HG03196 (cell line): ENCODE data around the gene VCAN.
"Not testable (repeated sequence)": the region's sequence is repeated elsewhere in the genome, so short reads cannot be mapped to it uniquely, and the experiment has no call there.

Experiments used
- ATAC-seq: cut with Tn5 transposase; IDR thresholded peaks from one replicate; pipeline ENCODE4 v1.9.1; 2021; ENCODE audit not compliant: unreplicated experiment

Gene VCAN

DNA sequence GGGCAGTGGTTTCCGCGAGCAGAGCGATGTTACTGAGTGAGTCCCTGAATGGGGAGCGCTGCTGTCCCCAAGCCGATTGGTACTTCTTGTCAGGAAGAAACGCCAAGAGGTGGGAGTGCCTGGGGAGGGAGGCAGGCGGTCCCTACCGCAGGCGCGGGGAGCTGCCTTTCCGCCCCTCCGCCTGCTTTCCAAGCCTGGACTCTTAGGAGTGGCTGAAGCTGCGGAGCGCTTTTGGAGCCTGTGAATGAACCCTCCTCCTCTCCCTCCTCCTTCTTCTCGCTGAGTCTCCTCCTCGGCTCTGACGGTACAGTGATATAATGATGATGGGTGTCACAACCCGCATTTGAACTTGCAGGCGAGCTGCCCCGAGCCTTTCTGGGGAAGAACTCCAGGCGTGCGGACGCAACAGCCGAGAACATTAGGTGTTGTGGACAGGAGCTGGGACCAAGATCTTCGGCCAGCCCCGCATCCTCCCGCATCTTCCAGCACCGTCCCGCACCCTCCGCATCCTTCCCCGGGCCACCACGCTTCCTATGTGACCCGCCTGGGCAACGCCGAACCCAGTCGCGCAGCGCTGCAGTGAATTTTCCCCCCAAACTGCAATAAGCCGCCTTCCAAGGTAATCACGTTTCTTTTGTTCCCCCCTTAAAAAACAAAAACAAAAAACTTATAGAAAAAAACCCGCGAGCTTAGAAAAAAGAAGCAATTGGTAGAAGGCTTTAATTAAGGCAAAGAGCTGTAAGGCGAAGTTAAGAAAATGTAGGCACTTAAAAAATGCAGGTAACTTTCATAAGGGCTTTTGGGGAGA lies at the start of gene VCAN:
TSS of gene VCAN (plus strand) at position 340 of the 808 bp plus-strand sequence. CDS start 11,775 bp downstream, outside the sequence.
- ATAC-seq = no peak

DNA sequence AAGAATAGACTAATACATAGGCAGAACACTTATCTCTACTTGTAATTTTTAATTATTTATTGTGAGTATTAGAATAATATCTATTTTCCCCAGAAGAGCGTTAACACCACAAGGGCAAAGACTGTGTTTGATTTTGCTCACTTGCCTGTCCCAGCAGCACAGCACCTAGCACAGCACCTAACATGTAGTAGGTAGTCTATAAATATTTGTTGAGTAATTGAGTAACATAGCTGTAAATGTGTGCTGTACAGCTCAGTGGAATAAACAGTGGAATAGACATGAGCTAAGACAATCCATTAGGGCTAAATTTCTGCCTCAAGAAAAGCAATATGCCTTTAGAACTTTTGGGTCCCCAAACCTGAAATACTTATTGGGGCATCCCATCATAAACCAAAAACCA lies 49.3 kb upstream of the VCAN start:
- ATAC-seq = no peak

DNA sequence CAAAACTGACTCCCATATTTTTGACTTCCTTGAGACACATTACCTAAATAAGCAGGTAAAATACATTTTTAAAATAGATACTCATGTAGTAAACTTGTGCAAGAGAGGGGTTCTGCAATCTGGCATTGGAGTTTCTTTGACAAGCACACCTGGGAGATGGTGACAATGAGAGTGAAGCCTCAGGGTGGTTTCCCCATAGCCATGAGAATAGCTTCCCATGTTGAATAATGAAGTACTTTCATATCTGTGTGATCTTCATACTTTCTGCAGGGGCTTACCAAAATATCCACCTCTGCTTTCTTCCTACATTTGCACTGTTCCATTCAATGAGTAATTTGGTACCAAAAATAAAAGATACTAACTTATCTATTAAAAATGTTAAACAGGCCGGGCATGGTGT lies 44.7 kb upstream of the VCAN start:
- no peak for ATAC-seq

DNA sequence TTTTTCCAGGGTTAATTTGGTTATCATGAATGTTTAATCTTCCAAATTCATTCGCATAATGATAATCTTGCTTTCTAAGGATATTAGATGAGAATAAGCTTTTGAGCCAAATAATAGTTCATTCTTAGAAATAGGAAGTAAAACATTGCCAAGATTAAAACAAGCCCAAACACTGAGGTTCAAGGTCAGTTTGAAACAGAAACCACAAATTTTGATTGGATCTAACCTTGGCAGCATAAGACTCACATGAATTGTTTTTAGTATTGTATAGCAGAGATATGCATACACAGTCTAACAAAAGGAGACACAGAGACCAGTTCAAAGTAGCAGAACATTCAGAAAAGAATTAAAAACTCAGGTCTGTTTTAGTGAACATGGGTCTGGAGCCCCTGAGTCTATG lies 43.4 kb upstream of the VCAN start:
- ATAC-seq = no peak

DNA sequence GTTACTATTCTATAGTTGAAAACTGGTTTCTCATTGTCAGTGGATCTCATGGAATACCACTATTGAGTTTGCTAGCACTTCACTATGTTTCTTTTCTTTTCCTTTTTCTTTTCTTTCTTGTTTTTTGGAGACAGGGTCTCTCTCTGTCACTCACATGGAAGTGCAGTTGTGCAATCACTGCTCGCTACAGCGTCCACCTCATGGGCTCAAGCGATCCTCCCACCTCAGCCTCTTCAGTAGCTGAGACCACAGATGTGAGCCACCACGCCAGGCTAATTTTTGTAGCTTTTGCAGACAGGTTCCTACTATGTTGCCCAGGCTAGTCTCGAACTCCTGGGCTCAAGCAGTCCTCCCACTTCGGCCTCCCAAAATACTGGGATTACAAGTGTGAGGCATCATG lies 42.7 kb upstream of the VCAN start:
- ATAC-seq = no peak

DNA sequence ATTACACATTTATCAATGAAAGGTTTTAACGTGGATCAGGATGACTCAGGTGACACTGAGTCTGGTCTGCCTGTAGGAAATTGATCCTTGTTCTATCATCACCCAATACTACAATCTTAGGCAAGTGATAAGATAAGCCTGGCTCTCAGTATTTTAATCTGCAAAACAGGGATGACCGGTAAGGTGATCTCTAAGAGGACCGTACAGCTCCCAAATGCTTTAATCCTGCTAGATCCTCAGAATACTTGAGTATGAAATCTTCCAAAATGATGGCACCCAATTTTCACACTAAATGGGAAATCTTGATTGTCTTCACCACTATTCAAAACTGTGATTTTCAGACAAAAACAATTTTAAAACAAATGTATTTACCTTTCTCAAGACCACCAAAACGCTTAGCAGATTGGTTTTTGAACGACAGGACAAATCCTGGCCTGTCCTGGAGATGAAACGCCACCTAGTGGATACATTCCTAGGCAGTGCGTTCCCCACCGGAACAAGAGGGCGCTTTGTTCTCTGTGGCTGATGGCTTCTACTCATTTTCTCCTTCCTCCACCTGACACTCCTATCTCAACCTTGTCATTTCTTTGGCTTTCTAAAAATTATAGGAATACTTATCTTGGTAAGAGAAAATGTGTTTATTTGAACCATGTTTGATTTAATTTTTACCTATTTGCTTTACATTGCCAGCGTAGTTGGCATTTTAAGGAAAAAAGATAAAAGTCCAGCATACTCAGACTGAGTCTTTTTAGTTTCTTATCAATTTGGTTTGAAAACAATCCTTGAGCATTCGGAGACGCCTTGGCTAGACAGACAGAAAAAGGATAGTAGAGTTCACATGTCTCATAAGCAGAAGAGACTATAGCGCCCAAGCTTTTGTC lies 41.2 kb upstream of the VCAN start:
- ATAC-seq = peak; percentile 70

DNA sequence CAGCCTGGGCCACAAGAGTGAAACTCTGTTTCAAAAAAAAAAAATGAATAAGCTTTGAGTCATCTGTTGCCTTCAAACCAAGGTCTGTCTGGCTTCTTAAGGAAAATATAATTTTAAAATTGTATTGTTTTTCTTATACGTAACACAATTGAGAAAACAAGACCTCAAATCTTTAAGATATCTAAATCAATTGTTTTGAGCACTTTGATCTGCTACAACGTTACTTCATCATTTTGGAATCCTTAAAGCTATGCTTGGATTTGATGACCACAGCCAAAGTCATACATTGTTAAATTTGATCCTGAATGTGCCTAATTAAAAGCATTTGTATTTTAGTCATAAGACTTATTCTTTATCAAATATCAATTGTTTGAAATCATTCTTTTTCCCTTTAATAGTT lies 37.7 kb upstream of the VCAN start:
- no peak for ATAC-seq

DNA sequence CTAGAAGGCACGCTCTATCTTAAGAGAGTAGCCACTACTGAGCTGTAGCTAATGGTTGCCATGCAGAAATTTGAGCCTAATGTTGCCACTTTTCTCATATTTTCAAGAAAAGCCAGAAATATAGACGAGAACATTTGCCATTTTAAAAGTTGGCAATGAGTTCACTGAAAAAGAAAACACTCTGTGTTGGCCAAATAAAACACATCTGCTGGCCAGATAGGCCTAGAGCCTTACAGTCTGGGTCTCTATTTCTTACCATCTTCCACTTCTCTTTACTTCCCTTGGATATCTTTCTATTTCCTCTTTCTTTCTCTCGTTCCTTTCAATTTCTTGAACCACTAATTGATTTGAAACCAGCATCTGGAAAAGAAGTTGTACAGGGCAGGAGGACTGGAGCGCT lies 36.6 kb upstream of the VCAN start:
- no peak for ATAC-seq

DNA sequence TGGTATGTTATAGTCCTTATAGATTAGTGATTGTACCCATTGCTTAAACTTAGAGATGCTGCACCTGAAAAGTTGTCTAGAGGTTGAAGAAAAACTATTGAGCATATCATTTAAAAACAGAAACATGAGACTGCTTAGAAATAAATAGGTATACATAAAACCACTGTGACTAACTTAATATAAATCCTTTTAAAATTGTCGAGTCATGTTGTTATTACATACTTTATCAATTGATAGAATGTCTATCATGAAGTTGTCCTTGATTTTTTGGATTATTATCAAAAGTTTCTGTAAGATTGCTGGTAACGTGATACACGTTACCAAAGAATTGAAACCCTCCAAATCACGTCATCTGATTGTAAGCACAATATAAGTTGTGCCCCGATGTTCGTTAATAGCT lies 35.3 kb upstream of the VCAN start:
- ATAC-seq = no peak

DNA sequence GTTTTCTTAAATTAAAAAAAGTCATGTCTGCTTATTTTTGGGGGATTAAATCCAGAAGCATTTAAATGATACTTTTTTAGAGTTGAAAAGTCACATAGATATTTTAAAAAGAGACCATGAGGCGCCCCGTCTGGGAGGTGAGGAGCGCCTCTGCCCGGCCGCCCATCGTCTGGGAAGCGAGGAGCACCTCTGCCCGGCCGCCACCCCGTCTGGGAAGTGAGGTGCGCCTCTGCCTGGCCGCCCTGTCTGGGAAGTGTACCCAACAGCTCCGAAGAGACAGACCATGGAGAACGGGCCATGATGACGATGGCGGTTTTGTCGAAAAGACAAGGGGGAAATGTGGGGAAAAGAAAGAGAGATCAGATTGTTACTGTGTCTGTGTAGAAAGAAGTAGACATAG lies 33.8 kb upstream of the VCAN start:
- not testable (repeated sequence) for ATAC-seq

DNA sequence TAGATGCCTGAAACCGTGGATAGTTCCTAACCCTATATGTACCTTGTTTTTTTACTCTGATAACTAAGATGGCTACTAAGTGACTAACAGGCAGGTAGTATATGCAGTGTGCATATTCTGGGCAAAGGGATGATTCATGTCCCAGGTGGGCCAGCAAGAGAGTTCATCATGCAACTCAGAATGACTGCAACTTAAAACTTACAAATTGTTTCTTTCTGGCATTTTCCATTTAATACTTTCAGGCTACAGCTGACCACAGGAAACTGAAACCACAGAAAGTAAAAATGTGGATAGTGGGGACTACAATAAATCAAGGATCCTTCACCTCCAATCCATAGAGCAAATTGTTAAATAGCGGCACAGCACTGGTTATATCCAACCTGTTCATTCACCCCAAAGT lies 30.7 kb upstream of the VCAN start:
- ATAC-seq = no peak

DNA sequence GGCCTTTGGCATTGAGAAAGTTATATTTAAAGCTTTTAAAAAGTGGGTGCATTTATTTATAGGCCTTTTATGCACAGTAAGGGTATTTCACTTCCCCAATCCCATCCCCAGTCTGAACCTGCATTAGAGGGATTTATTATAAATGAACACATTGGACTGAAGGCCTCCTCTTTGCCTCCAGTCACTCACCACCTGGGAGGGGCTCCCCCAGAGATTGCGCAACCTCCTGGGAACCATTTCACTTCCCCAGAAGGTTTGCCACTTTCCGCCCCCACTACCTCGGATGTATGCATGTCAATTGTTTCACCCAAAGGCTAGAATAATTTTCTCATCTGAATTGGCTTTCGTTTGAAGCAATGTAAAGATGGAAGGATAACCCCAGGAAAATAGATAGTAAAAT lies 29.8 kb upstream of the VCAN start:
- ATAC-seq = no peak

DNA sequence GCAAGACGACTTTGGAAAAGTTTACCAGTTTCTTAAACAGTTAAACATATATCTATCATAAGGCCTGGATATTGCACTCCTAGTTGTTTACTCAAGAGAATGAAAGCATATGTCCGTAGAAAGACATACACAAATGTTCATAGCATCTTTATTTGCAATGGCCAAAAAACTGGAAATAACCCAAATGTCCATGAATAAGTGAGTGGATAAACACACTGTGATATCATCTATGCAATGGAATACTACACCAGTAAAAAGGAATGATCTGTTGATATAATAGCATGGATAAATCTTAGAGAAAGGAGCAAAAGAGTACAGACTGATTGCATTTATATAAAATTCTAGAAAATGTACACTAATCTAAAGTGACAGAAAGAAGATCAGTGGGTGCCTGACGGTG lies 28.0 kb upstream of the VCAN start:
- no peak for ATAC-seq

DNA sequence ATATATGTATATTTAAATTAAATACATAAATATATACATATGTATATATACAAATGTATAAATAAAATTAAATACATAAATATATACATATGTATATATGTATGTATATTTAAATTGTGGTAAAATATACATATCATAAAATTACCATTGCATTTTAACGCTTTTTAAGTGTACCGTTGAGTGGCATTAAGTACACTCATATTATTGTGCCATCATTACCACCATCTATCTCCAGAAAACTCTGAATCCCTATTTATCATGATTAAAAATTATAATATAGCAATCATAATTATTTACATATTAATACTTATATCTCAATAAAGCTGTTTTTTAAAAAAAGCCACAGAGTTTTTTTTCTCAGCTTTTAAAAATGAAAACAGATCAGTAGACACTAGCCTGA lies 27.1 kb upstream of the VCAN start:
- no peak for ATAC-seq

DNA sequence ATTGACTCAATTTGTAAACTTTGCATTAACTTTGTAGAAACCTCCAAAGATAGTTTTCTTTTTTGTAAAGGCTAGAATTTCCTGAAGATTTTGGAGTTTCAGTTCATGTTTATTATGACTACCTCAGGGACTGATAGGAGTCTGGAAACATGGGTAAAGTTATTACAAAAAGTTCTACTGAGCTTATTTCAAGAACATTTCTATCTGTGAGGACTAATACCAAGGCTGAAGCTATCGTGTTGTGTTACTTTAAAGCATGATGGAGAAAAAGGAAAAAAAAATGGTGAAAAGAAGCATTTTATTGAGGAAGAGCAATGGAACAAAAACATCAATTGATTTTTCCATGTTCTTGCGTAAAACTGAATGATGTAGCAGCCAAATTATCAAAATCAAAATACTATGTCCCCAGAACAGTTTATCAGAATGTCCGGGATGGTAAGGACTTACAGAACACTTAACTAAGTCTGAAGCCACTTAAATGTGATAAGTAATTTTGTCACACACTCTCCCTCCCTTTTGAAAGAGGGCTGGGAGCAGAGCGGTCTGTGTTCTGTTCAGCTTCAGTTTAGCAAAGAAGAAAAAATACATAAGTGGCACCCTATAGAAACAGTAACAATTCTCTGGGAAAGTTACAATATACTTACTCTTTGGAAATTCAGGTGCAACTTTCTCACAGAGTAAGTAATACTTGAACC lies 25.1 kb upstream of the VCAN start:
- no peak for ATAC-seq

DNA sequence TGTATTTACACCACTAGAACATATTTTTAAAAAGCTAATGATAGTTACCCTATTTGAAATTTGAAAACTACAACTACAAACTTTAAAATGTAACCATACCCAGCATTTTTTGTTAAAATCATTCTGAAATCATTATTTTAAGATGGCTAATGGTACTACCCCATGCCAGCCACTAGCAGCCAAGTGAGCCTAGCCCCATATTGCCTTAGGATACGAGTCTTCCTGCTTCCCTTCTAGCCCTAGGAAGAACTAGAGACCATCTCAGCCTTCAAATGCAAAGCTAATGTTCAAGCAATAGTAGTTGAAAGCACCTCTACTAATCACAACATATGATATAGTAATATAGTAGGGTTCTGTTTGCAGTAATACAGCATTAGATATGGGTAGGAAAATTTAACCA lies 24.0 kb upstream of the VCAN start:
- no peak for ATAC-seq

DNA sequence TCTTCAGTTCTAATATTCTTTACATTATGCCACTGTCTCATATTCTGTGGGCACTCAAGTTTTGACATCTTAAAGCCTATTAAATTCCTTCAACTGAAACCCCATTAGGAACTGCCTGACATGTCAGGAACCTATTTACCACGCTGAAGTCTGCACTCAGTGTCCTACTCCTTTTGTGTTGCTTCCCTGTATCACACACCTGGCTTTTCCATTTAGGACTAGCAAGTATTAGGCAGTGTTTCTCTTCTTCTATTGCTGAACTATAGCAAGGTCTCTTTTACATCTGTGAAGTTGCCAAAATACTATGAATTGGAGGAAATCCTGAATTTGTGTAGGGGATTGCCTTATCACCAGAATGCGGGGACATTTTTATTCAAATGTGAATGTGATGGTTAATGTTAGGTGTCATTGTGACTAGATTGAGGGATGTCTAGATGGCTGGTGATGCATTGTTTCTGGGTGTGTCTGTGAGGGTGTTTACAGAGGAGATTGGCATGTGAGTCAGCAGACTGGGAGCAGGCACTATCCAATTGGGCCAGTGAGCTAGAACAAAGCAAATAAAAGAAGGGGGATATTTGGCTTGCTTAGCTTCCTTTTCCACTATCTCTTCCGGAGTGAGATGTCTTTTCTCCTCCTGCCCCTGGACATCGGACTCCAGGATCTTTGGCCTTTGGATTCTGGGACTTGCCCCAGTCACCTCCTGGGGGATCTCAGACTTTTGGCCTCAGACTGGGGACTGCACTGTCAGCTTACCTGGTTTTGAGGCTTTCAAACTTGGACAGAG lies 21.2 kb upstream of the VCAN start:
- no peak for ATAC-seq

DNA sequence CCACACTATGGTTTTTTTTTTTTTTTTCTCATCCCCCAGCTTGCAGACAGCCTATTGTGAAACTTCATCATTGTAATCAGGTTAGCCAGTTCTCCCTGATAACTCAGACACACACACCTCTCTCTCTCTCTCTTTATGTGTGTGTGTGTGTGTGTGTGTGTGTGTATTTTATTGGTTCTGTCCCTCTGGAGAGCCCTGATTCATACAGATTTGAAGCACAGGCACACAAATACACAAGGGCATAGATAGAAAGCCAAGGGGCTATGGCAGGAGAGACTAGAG lies 20.6 kb upstream of the VCAN start:
- ATAC-seq = no peak

DNA sequence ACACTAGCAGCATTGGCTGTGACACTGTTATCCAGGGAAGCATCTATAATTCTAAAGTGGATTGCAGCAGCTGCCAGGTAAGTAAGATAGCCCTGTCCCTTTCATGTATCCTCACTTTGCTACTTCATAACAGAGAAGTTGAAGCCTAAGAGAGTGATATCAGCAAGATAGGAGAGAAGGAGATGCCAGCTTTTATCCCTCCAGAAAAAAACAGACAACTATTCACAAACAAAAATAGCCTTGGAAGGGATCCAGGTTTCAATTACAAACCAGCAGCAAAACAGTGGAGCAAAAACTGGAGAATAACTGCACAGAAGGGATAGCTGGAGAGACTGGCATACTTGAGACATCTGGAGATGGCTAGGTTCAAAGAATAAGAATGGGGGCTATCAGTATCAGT lies 19.6 kb upstream of the VCAN start:
- no peak for ATAC-seq

DNA sequence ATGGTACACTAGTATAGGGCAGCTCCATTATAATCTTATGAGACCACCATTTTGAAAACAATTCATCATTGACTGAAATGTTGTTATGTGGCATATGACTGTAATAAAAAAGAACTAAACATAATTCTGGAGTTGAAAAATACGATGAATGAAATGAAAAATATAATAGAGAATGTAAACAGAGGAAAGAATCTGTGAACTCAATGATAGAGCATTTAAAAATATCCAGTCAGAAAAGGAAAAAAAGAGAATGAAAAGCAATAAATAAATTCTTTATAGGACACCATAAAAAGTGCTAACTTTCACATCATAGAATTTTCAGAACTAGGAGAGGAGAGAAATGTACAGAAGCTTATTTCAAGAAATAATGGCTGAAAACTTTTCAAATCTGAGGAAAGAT lies 17.6 kb upstream of the VCAN start:
- no peak for ATAC-seq

DNA sequence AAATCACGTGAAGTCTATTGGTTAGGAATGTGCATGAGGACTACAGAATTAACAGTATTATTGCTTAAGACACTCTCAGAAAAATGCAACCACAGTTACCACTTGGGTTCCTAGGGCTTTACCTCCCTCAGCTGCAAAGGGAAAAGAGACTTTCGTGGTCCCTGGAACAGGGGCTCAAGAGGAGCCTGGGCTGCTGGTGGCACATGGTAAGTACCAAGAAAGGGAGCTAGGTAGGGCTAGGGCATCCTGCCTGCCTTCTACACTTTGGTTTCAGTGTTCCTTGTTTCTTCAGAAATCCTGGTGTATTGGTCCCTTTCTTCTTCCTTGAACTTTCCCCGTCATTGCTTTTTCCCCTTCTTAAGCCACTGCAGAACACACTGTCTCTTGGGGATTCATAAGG lies 7.3 kb upstream of the VCAN start:
- ATAC-seq = no peak
